ENCODE results near the gene PHF21A. TPM values are rescaled to one million over a fixed set of nuclear protein-coding genes. Genes with fewer than 3 reads are reported as not detected.

PHF21A gene
- total and polyA plus RNA-seq, 2 of the 13 experiments (the other 11 are each of a cell fraction or from before 2014, with no cell fraction given) = 4.1 to 34.6 TPM

GRCh38 chr11:46121724-46122477 is 647 bp upstream of the PHF21A start:
- Histone ChIP-seq H3K9ac (ENCODE audit: insufficient read depth, low read depth, low read length) (peak overlapping the region; percentile 59; the same call in 1 of the 2 replicates), H3K79me2 (ENCODE audit: insufficient read depth, low read length) (peaks cover 20% of the 10 kb centered on the region), H3K9me3 (ENCODE audit: low read length) (no peaks in the 10 kb centered on the region), H3K4me2 (ENCODE audit: low read depth, low read length) (peak overlapping the region; percentile 81), H4K20me1 (ENCODE audit: insufficient read depth, low read length) (peaks cover 12% of the 10 kb centered on the region), H2AFZ (ENCODE audit: low read length) (no peak overlapping the region), H3K36me3 (replicated peaks in 1 of 2; ENCODE audit: control insufficient read depth in 1 of 2, insufficient read depth in 2 of 2, low read length in 2 of 2) (no peaks in the 10 kb centered on the region), H3K4me3 (replicated peaks in 1 of 3; ENCODE audit: insufficient read depth in 1 of 3, low read depth in 2 of 3, low read length in 3 of 3) (peak overlapping the region; percentile 73 to 99 (median 78)), H3K4me1 (ENCODE audit: insufficient read depth, low read length) (peaks cover 33% of the 10 kb centered on the region), H3K27me3 (ENCODE audit: control insufficient read depth in 1 of 2, insufficient read depth in 2 of 2, low read length in 2 of 2) (peaks cover 0 to 2% of the 10 kb centered on the region in 2 experiments; a peak in 1 of 5 replicates), H3K27ac (ENCODE audit: extremely low read length, insufficient read depth, low read length) (peak overlapping the region; percentile 77)
- FAIRE-seq (no peak), ATAC-seq (peak; percentile 57), DNase-seq (ENCODE audit: low spot score) (peak; percentile 82)
- CTCF ChIA-PET (ENCODE audit: low intra/inter-chr PET ratio, low total read pairs) = no interaction called here
- in situ Hi-C loops (cut with HindIII; ENCODE audit: extremely low pct_ligation_motif_present, low pct_unique_long_range_greater_than_20kb) = no loop called here
- under 1% methylated on average over 12 of the region's 74 CpGs for WGBS (ENCODE audit: low lambda C conversion rate)
- BruUV-seq (replicated peaks) = TSS peak; percentile 64
- intact Hi-C loops (cut with micrococcal nuclease; ENCODE audit: unreplicated experiment) = loop anchor here (10.0 kb wide), 2 partner anchors 67 to 113 kb away; no protein-coding TSS in a partner anchor
- POLR2A ChIA-PET = interaction anchor here (1.1 kb wide), 1 partner anchor 121 kb away, joined by 4 read pairs; no protein-coding TSS in a partner anchor
- TF ChIP-seq, protein P1, sequence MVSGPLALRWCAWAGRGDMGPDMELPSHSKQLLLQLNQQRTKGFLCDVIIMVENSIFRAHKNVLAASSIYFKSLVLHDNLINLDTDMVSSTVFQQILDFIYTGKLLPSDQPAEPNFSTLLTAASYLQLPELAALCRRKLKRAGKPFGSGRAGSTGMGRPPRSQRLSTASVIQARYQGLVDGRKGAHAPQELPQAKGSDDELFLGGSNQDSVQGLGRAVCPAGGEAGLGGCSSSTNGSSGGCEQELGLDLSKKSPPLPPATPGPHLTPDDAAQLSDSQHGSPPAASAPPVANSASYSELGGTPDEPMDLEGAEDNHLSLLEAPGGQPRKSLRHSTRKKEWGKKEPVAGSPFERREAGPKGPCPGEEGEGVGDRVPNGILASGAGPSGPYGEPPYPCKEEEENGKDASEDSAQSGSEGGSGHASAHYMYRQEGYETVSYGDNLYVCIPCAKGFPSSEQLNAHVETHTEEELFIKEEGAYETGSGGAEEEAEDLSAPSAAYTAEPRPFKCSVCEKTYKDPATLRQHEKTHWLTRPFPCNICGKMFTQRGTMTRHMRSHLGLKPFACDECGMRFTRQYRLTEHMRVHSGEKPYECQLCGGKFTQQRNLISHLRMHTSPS (CRISPR knock-in tag; IDR thresholded peaks at IDR 0.05; ENCODE audit: low read depth) = no peak
- TF ChIP-seq KLF16 (CRISPR knock-in tag; IDR thresholded peaks at IDR 0.05) (0 out of 4 replicates have a peak, but pooled peaks of 1 of the 2 experiments have one; percentile 12), MXI1 (IDR thresholded peaks at IDR 0.05; ENCODE audit: borderline replicate concordance, low read depth, low read length) (no peak; the same call in 2 of the 3 replicates), ZNF44 (CRISPR knock-in tag; IDR thresholded peaks at IDR 0.05) (no peak), HOXD1 (CRISPR knock-in tag; IDR thresholded peaks at IDR 0.05) (no peak), ZNF121 (CRISPR knock-in tag; IDR thresholded peaks at IDR 0.05) (no peak), ZNF644 (CRISPR knock-in tag; IDR thresholded peaks at IDR 0.05; ENCODE audit: low read depth) (no peak), ZNF513 (CRISPR knock-in tag; conservative IDR thresholded peaks at IDR 0.05) (no peak), RBFOX2 (IDR thresholded peaks at IDR 0.05; ENCODE audit: low read depth, low read length) (peak; percentile 82), TAF1 (CRISPR knock-in tag; IDR thresholded peaks at IDR 0.05) (peak; percentile 62; the same call in 1 of the 2 replicates), ARNT (IDR thresholded peaks at IDR 0.05) (no peak), TOPORS (CRISPR knock-in tag; IDR thresholded peaks at IDR 0.05) (0 out of 2 replicates have a peak, but pooled peaks have one; percentile 42), HDAC1 (CRISPR knock-in tag; IDR thresholded peaks at IDR 0.05) (peak; percentile 33; the same call in 1 of the 2 replicates), AKAP8 (CRISPR knock-in tag; IDR thresholded peaks at IDR 0.05) (no peak), SIN3B (IDR thresholded peaks at IDR 0.05; ENCODE audit: low read length) (no peak), JDP2 (CRISPR knock-in tag; IDR thresholded peaks at IDR 0.05; ENCODE audit: borderline replicate concordance) (no peak), MED13 (CRISPR knock-in tag; IDR thresholded peaks at IDR 0.05) (no peak), E2F5 (CRISPR knock-in tag; conservative IDR thresholded peaks at IDR 0.05) (no peak), ZNF124 (CRISPR knock-in tag; IDR thresholded peaks at IDR 0.05) (no peak)
- TF ChIP-seq, protein P2, sequence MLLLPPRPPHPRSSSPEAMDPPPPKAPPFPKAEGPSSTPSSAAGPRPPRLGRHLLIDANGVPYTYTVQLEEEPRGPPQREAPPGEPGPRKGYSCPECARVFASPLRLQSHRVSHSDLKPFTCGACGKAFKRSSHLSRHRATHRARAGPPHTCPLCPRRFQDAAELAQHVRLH (CRISPR knock-in tag; IDR thresholded peaks at IDR 0.05; ENCODE audit: borderline replicate concordance, low read depth) = no peak
